Measurements from ENCODE around the gene SFRP4.
"Not testable (repeated sequence)": the region's sequence is repeated elsewhere in the genome, so short reads cannot be mapped to it uniquely, and the experiment has no call there.

SFRP4 gene

GRCh38 chr7:37916673-37917660, at the start of gene SFRP4:
Gene SFRP4 (minus strand): TSS chr7:37916817. CDS start chr7:37916537, 280 bp downstream.
- no peak for DNase-seq (ENCODE audit: low read depth in 2 of 2)

DNA sequence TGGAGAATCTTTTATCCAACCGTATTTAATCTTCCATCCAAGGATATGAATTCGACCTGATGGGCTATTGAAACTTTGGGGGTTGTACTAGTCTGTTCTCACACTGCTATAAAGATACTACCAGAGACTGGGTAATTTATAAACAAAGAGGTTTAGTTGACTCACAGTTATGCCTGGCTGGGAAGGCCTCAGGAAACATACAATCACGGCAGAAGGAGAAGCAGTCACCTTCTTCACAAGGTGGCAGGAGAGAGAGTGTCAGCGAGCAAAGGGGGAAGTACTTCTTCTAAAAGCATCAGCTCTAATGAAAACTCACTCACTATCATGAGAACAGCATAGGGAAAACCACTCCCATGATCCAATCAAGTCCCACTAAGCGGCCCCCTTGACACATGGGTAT, 47.6 kb upstream of the SFRP4 start:
- DNase-seq (ENCODE audit: low read depth in 2 of 2), result no peak

- DNase-seq (ENCODE audit: low read depth in 2 of 2), result no peak
These were observed 44.6 kb upstream of the SFRP4 start for GRCh38 chr7:37961251-37961650.

DNA sequence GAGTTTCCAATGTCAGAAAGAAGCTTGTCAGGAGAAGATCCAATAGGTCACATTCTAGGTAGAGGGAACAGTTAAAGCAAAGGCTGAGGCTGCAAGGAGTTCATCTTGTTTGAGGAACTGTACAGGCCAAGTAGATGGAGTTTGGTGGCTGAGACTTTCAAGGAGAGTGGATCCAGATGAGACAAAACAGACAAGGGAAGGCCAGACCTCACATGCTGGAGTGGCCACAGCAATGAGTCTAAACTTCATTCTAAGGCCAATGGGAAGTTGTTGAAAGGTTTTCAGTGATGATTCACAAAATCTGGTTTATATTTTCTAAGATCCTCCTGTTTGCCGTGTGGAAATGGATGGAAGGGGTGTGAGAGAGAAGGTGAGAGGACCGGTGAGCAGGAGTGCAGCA, 43.9 kb upstream of the SFRP4 start:
- DNase-seq (ENCODE audit: low read depth in 2 of 2), result no peak

GRCh38 chr7:37957221-37957970, 40.8 kb upstream of the SFRP4 start:
- no peak for DNase-seq (ENCODE audit: low read depth in 2 of 2)

DNA sequence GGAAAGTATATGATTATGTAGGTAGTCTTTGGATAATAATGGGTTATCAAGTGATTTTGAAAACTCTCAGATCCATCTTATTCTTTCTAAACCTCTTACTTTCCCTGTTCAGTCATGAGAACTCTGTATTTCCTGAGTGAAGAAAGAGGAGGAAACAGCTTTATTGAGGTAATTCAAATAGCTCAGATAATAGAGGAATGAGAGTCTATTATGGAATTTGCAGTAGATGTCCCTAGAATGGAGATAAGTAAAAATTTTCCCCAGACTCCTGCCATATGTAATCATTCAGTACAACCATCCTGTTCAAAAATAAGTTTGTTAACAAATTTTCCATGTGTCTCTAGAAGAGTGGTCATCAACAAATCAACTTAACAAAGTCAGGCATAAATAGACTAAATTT, 40.2 kb upstream of the SFRP4 start:
- DNase-seq (ENCODE audit: low read depth in 2 of 2), result no peak

DNA sequence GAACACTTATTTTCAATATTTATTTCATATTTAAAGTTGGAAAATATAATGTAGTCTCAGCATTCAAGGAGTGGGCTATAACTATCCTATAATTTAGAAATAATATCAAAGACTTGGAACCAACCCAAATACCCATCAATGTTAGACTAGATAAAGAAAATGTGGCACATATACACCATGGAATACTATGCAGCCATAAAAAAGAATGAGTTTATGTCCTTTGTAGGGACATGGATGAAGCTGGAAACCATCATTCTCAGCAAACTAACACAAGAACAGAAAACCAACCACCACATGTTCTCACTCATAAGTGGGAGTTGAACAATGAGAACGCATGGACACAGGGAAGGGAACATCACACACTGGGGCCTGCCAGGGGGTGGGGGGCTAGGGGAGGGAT, 37.6 kb upstream of the SFRP4 start:
- not testable (repeated sequence) for DNase-seq (ENCODE audit: low read depth in 2 of 2)

DNA sequence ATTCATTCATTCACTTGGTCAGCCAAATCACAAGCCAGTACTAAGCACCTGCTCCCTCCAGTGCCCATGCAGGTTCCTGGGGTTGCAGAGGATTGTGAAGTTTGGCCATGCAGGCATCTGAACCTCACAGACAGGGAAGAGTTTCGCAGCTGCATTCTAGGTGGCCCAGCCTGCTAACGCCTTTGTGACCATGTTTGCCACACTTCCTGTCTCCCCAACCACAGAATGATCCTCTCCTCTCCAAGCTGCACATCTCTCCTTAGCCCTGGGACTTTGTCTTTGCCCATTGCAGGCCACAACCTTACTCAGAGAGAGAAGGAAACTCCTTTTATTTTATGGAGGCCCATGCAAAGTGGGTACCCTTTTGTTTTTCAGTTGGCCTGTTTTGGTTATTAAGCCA, 35.6 kb upstream of the SFRP4 start:
- DNase-seq (ENCODE audit: low read depth in 2 of 2), result no peak

DNA sequence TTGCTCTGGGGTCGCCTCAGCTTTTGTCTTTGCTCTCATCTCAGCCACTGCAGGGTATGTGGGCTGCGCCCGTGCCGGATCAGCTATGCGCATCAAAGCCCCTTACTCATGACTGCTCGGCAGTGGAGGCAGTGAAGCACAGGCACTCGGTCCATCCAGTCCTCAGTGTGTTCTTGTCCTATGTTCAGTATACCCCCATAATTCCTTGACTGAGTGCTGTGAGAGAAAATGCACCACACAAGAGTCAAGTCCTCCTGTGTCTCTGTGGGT, 31.3 kb upstream of the SFRP4 start:
- DNase-seq (ENCODE audit: low read depth in 2 of 2), result no peak

DNA sequence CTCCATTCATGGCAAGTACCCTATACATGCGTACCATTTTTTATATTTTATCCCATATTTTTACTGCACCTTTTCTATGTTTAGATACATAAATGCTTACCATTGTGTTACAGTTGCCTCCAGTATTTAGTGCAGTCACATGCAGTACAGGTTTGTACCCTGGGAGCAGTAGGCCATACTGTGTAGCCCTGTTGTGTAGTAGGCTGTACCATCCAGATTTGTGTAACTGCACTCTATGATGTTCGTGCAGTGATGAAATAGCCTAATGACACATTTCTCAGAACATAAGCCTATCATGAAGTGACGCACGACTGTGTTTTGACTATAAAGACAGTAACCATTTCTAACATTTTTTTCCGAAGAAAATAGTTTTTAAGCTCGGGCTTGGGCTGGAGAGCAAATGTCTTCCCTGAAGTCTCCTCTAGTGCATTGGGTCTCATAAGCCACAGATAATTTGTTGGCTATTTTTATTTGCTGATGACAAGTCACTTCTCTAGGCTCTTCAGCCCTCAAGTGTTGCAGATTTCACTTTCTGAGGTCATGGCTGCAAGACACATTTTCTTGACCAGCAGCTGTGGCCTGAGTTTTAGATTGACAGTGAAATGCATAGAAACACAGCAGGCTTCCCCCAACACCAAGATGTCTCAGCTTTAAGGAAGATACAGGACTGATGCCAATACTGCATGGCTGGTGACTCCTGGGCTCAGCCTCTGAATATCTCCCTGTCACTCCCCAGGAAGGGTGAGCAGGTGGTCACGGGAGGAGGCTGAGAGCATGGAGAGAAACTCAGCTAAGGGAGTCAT, 30.7 kb upstream of the SFRP4 start:
- DNase-seq (ENCODE audit: low read depth in 2 of 2), result no peak

DNA sequence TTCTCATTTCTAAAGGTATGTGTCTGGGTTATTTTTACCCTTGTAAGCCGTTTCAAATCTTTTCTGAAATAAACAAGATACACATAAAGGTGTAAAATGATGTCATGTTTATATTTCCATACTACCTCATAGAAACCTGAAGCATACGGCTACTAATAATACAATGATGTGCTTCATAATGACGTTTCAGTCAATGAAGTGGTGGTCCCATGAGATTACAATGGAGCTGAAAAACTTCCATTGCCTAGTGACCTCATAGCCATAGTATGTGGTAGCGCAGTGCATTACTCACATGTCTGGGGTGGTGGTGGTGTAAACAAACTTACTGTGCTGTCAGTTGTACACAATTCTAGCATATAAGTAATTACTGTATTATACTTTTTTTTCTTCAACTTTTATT, 28.7 kb upstream of the SFRP4 start:
- DNase-seq (ENCODE audit: low read depth in 2 of 2), result no peak

DNA sequence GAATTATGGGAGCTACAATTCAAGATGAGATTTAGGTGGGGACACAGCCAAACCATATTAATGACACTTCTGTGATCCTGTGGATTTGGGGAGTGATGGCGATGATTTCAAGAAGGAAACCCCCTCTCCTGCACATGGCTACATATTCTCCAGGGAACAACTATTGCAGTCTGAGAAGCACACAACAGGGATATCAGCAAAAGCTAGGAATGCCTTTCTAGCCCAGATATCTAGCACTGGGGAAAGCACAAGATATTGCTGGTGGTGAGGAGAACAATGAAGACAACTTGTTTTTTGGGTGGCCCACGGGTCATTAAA, 28.1 kb upstream of the SFRP4 start:
- no peak for DNase-seq (ENCODE audit: low read depth in 2 of 2)

GRCh38 chr7:37943905-37944736, 27.5 kb upstream of the SFRP4 start:
- no peak for DNase-seq (ENCODE audit: low read depth in 2 of 2)

DNA sequence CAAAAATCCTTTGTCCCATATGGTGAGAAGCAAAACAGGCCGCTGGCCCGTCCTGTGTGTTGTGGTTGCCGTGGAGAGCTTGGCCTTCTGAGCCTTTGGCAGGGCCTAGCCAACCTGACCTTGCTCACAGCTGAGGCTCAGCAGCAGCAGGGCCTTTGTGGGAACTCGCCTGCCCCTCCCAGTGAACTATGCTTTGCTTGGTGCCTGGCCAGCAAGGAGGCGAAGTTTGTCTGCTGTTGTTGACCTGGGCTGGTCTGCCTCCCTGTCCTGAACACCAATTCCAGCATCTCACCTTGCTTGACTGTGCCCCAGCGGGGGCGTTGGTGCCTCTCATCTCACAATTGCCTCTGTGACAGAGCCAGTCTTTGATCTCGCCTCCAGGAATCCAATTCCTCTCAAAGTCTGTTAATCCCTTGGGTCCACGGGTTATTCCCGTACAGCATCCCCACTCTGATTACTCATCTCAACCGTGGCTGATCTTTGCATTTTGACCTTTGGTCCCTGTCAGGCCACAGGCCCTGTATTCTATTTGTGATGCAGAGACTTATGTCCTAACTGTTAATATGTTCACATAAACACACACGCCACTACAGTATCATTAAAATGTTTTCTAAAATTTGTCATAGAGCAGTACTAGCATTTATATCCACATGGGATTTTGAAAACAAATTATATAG, 26.5 kb upstream of the SFRP4 start:
- no peak for DNase-seq (ENCODE audit: low read depth in 2 of 2)

DNA sequence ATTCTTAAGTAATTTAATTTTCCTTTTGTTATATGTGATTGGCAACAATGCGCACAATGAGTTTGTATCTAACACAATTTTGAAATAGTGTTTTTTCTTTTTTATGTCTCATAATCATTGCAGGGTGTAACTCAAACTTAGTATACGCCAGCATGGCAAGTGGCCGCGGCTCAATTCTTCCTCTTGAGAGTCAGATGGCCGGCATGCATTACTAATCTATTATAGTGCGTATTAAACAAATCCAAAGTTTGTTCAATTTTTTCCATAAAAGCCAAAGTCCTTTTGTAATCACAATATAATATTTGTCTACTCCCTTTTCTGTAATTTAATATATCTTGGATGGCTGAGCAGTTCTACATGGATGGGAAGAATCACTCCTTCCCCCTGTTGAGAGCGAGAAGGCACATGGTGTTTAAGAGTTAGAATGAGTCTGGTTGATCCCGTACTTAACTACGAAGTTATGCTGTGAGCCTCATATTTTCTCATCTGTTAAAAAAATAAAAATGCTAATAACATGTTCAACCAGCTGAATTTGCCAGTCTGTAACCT, 16.5 kb upstream of the SFRP4 start:
- no peak for DNase-seq (ENCODE audit: low read depth in 2 of 2)

GRCh38 chr7:37932543-37932942, 15.9 kb upstream of the SFRP4 start:
- no peak for DNase-seq (ENCODE audit: low read depth in 2 of 2)

- no peak for DNase-seq (ENCODE audit: low read depth in 2 of 2)
These were observed 13.8 kb upstream of the SFRP4 start for GRCh38 chr7:37930226-37930948.

DNA sequence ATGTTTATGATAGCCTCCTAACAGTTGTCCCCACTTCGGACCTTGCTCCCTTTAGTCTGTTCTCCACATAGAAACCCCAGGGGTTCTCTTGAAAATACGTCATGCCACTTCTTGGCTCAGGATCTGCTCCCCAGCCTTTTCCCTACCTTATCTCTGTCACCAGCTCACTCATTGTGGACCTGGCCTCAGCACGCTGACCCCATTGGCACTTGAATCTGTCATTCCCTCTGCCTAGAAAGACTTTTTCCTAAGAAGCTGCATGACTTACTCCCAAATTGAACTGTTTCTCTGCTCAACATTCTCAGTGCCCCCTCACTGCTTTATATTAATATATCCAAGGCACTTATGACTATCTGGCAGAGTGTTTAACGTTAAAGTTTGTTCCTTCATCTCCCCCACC, 12.3 kb upstream of the SFRP4 start:
- no peak for DNase-seq (ENCODE audit: low read depth in 2 of 2)

DNA sequence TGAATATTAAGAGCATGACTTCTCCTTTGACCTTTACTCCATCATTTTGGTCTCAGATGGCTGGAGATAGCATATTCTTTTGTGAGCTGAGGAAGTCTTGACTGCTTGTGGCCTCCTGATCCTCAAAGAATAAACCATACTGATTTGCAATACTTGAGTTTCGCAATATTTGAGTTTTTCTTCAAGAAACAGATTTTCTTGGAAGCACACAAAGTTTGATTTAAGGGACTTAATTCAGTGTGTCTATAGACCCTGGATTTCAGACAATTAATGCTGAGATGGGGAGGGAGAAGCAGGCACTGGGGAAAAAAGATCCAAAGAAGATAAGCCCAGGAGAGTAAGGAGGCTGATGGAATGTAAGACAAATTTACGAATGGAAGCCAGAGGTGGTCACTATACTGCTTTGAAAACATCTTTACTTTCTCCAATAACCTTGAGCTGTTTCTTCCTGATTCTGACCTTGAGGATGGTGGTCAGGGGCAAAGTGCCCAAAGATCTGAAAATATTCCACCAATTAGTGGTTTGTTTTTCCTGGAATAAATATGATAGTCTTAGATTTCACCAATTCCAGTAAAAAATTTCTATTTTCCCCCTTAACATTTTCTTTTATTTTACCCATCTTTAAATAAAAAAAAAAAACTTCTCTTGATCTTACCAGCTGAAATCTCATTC, 11.3 kb upstream of the SFRP4 start:
- DNase-seq (ENCODE audit: low read depth in 2 of 2), result peak in 1 of 2 experiments; percentile 16

Data from fibroblast of skin of left quadriceps (primary cell).